HG03280 (cell line): Measurements from ENCODE around the gene IFT80.
"Not testable (repeated sequence)": the region's sequence is repeated elsewhere in the genome, so short reads cannot be mapped to it uniquely, and the experiment has no call there.

Source experiments
- ATAC-seq: cut with Tn5 transposase; IDR thresholded peaks from one replicate; pipeline ENCODE4 v1.9.1; 2021; ENCODE audit warnings: mild to moderate bottlenecking, moderate library complexity; ENCODE audit not compliant: unreplicated experiment

IFT80 gene

DNA sequence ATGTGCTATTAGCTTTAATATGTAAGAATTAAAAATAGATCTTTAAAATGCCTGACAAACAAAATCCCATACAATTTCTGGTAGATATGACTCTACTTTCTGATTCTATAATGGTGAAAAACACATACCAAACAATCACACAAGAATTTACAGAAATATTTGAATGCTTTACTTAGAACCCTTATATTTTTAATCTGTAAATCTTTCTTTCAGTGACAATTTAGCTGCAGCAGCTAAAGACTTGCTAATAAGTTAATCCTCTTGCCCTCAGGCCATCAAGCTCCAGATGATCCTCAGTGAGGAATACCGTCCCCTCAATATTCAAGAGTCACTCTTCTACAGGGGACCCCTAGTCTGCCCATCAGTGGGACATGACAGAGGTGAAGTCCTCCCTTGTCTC lies 118.2 kb downstream of the IFT80 start:
- no peak for ATAC-seq

DNA sequence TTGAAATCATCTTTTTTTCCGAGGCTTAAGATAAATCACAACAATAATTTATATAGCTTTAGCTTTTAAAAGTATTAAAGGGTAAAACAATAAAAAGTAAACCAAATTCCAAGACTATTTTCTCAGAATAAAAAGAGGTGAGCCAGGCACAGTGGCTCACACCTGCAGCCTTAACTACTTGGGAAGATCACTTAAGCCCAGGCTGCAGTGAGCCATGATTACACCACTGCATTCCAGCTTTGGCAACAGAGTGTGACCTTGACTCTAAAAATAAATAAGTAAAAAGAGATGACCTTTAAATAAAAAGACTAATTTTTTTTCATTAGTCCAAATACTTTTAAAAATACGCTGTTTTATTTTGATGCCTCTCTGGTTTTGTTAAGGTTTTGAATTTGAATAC lies 119.4 kb downstream of the IFT80 start:
- ATAC-seq = no peak

DNA sequence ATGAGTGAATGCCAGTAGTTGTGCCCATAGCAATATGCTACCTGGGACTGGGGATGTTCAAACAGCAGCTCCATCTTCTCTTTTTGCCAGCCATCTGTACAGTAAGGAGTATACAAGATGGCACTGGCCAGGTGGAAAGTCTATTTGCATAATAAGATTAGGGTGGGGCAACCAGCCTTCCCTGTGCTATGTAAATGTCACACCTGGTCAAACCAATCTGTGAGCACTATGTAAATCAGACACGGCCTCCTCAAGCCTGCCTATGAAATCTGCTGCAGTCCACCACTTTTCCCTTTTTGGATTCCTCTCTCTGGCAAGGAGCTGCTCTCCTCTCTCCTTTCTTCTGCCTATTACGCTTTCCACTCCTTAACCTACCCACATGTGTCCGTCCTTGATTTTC lies 120.8 kb downstream of the IFT80 start:
- ATAC-seq = no peak

DNA sequence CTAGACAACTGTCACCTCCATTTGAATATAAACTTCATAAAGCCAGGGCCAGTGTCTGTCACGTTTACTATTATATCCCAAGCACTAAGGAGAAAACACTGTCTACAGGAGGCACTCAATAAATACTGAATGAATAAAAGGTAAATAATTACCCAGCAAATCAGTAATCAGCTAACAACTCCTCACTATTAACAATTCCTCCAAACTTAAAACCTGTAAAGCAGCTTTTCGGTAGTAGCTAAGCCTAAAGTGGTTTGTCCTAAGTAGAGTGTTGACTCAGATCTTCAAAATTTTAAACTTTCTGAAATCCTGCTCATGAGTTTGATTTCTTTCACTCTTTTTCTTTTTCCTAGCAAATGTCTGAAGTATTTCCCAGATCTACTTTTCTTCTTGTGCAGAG lies 133.9 kb downstream of the IFT80 start:
- ATAC-seq = no peak

DNA sequence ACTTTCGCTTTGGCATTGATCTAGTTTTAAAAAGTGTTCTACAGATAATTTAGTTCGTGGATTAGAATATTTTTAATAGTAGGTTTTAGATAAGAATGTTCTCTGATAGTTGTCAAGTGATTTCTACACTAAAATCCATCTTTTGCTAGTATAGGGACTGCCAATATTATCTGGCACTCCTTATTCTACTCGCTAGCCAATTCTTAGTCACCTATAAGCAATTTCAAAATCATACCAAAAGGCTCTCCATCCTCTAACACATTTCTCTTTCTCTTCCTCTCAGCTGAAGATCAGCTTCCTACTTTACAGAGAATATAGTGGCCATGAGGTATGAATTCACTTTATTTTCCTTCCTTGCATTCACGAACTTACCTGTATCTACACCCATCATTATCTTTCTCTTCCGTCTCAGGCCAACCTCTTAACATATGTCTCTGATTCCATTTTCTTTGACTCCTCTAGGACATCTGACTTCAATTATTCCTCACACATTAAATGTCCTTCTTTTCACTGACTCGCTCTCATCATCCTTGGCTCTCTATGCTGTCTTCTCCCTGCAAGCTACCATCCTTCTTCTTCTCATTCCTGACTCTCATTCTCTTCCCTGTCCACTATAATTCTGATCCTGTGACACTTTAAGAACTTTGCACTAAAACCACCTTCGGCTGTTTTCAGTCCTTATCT lies 138.3 kb downstream of the IFT80 start:
- no peak for ATAC-seq

DNA sequence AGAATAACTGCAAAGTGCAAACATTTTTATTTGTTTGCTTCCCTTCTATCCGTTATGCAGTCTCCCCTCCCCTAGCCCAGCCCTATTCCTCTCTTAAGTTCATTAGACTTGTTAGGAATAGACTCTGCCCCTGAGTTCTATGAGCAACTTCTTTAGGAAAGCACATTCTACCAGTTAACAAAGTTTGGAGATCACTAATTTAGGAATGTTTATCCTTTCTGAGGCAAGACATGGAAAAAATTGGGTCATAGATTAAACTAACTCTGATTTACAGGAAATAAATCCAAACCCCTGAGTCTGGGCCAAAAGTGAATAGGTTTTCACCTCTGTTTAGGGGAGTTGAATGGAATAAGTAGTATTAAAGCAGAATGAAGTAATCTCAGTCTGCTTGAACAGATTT lies 139.4 kb downstream of the IFT80 start:
- ATAC-seq = no peak

DNA sequence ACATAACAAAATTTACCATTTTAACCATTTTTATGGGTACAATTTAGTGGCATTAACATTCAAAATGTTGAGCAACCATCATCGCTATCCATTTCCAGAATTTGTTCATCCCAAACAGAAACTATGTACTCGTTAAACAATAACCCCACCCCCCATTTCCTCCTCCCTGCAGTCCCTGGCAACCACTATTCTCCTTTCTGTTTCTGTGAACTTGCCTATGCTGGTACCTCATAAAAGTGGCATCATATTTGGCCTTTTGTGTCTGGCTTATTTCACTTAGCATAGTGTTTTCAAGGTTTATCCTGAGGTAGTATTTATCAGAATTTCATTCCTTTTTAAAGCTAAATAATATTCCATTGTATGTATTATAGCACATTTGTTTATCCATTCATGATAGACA lies 141.4 kb downstream of the IFT80 start:
- no peak for ATAC-seq

DNA sequence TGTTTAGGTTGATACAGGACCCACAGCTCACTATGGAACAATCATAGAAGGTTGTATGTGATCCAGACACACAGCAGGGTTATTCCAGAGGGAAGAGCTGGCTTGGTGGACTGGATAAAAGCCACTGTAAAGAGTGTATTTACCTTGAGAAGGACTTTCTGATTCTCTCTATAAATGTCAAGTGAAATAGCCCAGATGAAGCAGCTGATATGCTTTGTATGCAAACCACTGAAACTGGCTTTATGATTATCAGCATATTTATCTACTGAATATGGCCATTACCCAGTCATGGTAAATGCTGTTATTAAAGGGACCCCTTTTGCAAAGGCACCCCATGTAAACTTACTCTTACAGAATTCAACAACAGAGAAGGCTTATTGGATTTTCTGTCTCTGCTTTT lies 145.7 kb downstream of the IFT80 start:
- no peak for ATAC-seq

DNA sequence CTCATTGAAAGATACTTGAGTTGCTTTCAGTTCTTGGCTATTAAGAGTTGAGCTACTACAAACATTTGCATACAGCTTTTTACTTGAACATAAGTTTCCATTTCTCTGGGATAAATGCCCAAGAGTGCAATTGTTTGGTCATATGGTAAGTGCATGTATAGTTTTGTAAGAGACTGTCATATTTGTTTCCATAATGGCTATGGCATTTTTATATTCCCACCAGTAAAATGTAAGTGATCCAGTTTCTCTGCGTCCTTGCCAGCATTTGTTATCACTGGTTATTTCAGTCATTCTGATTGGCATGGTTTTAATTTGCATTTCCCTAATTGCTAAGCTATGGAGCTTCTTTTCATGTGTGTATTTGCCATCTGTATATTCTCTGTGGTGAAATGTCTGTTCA lies 151.3 kb downstream of the IFT80 start:
- ATAC-seq = no peak

DNA sequence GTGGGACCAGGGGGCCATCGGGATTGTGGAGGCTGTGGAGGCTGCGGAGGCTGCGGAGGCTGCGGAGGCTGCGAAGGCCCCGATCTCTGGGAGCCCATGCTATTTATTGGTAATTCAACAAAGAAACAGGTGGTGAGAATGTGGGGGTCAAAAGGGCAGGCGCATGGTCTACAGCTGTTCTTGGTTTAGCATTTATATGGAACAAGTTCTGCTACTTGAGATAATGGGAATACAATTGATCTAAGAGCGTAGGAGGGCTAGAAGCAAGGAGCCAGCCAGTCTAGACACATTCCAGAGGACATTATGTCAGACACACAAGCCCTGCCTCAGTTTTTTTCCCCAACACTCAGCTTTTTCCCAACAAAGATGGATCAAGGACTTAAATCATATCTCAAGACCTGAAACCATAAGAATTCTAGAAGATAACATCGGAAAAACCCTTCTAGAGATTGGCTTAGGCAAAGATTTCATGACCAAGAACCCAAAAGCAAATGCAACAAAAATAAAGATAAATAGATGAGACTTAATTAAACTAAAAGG lies 153.7 kb downstream of the IFT80 start:
- ATAC-seq = no peak

DNA sequence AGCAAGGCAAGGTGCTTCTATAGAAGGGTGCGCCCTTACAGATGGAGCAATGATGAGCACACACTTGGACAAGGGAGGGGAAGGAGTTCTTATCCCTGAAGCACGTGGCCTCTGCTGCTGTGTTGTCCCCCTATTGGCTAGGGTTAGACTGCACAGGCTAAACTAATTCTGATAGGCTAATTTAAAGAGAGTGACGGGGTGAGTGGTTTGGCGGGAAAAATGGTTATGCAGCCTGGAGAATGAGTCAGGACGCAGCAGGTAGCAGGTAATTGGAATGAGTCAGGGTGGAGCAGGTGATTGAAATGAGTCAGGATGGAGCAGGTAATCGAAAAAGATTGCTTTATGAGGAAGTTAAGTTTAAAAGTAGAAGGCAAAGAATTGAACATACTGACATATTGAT lies 158.3 kb downstream of the IFT80 start:
- not testable (repeated sequence) for ATAC-seq

DNA sequence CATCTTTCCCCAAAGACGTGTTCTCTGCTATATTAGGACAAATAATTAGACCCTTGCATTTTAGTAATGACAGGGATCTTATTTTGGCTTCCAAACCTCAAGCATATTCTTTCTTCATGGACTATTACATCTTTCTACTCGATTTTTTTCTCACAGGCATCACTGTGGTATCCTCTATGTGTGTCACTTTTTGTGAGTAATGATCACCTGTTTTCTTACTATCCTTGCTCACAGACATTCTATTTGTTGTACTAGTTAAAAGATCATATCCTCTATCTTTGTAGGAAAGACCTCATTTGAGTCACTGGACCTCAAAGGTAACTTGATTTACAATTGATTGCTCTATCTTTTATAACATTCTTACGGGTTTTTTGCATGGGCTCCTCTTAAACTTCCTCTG lies 167.0 kb downstream of the IFT80 start:
- no peak for ATAC-seq

DNA sequence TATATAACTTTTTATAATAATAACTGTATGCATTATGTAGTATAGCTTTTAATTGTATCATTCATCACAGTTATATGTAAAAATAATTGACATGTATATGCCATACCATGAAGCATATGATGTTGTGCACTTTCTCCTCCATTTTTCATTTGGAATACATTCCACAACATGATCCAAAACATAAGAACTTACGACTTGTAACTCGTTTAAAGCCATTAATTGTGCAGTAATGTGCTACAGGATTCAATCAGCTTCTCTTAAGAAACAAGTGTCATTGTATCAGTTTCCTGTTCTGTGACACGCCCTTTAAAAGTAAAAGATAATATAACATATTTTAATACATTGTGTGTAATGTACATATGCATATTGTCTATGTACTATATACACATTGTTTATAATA lies 171.6 kb downstream of the IFT80 start:
- ATAC-seq = no peak

DNA sequence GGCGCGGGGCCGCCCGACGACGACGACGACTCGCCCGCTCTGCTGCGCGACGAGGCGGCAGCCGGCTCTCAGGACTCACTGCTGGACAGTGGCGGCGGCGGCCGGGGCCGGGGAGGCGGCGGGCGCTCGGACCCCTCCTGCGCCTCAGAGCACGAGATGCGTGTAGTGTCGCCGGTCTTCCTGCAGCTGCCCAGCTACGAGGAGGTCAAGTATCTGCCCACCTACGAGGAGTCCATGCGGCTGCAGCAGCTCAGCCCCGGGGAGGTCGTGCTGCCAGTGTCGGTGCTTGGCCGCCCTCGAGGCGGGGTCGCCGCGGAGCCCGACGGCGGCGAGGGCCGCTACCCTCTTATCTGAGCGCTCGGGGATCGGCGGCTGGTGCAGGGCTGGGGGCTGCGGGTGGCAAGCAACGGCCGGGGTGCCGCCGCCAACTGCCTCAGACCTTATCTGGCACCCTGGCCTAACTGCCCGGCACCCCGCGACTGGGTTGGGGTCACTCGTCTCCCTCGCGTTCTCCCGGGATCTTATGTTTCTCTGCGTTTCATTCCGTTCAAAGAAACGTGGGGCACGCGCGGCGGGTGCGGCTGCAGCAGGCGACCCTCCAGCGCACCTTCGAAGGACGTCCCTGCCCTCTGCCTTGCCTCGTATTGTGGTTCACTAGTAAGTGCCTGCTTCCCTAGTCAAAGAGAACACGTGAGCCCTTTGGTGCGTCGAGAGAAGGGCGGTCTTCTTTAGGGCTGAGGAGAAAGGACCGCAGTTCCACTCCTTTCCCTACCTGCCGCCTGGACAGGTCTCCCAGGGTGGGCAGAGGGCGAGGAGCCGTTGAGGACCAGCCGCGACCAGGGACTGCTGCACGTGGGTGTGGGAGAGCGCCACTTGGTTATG lies 172.8 kb downstream of the IFT80 start:
- peak; percentile 26 for ATAC-seq

DNA sequence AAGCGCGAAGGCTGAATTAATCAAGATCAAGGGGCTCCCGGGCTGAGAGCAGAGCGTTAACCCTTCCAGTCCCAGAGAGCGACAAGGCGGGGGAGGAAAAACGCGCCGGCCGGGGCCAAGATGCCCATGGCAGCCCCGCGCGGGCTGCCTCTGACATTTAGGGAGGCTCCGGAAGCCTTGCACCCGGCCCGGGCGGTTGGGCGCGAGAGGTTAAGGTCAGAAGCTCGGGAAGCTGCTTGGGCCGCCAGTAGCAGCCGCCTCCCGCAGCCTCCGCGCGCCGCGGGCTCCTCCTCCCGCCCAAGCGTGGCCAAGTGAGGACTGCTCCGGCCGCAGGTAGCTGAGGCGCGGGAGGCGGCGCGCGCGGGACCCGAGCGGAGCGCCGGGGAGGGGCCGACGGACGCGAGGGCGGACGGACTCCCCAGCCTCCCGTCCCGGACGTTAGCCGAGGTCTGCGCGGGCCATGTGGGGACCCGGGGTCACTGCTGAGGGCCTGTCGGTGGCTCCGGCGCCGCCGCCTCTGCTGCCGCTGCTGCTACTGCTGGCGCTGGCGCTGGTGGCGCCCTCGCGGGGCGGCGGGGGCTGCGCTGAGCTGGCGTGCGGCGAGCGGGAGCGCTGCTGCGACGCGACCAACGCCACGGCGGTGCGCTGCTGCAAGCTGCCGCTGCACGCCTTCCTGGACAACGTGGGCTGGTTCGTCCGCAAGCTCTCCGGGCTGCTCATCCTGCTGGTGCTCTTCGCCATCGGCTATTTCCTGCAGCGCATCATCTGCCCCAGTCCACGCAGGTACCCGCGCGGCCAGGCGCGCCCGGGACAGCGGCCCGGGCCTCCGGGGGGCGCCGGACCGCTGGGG lies 173.6 kb downstream of the IFT80 start, which contains the start of gene C3orf80:
Gene C3orf80, plus strand, starts transcription at position 247 of the 850 bp plus-strand sequence. Its CDS starts 214 bp downstream, at position 461.
- ATAC-seq = peak; percentile 87

DNA sequence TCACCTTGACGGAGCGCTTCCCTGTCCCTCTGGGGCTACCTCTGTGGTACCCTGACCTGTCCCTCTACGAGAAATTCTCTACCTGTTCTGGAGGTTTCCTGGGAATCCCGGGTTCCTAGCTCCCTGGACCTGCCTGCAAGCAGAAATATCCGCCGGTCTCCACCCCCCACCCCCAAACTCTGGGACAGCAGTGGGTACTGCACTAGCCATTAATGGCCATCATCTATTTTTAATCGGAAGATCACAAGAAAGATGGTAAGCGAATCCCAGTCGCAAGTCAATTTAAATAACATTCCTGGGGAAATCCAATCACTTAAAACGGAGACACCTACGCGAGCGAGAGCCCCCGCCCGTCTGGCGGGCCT lies 174.2 kb downstream of the IFT80 start:
- ATAC-seq = no peak

DNA sequence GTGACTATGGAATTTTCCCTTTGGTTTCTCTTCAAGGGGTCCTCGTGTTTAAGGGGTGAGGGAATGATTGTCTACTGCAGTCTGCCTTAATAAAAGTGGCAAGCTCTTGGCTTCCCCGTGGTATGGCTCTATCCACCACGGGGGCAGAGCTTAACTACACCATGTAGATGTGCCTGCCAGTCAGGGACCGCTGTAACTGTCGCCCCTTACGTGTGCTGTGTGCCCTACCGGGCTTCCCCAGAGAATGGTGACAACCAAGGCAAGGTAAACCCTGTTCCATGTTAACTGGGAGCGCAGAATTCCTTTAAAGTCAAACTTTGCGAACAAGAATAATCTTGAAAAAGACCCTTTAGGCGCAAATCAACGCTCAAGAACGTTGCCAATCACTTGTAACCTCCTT lies 174.8 kb downstream of the IFT80 start:
- no peak for ATAC-seq

DNA sequence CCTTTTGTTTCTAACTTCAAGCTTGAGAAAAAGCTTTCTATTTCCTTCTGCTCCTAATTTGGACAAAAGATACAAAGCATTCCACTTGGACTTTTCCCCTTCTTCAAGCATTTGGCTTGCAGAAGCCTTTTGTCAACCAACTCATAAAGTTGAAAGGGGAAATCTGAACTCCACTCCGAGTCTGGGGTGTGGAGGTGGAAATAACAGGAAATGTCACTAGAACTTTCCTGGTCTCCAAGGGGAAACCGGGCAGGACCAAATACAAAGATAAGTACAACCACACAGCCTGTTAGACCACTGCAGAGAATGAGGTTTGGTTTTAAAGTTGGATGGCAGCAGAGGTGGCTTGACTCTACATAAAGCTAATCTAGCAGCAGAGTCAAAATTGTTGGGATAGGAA lies 178.0 kb downstream of the IFT80 start:
- no peak for ATAC-seq

DNA sequence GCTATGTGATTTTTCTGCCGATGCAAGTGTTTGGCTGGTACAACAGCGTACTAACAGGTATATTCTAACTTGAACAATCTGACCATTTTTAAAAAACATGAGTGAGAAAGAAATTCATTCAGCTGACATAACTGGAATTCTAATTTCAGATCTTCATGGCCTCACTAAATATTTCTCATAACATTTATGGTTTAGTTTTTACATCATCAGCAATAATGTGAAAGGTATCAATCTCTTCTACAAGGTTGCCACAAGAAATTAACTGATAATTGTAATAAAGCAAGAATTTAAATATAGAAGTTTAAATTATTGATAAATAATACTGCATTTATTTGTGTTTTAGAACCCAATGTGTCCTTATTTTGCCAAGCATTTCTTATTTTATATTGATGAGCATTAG lies 179.0 kb downstream of the IFT80 start:
- no peak for ATAC-seq

DNA sequence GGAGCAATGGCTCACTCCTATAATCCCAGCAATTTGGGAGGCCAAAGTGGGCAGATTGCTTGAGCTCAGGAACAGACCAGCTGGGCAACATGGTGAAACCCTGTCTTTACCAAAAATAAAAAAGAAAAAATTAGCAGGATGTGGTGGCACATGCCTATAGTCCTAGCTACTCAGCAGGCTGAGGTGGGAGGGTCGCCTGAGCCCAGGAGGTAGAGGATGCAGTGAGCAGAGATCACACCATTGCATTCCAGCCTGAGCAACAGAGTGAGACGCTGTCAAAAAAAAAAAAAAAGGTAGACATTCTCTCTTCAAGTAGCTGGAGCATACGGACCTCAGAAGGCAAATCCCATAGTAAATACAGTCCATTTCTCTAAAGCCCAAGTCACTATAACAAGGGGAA lies 180.9 kb downstream of the IFT80 start:
- ATAC-seq = no peak

DNA sequence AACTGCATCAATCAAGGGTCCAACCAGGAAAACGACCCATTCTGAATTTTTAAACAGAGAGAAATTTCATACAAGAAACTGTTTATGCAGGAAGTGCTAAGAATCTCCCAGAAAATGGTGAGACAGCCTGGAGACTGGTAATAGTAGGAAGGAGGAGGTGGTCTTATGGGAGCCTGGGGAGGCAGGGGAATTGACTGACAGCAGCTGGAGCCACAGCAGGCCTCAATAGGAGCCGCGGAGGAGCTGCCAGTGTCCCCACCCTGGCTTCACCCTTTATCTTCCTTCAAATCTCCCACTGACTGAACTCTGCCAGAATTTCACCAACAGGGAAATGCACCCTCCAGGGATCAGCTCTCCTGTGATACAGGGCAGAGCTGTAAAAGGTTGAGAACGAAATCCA lies 181.3 kb downstream of the IFT80 start:
- ATAC-seq = no peak
